Adrenal gland (tissue), 5 donors: ENCODE results near the gene TARDBP.

ENCODE experiments used
- POLR2A ChIP-seq, 2 donors: fragments of 450-650 bp; IDR thresholded peaks; one replicate each; pipeline ENCODE4 v1.6.1; 2017; ENCODE audit warnings: antibody characterized with exemption in 2 of 2, mild to moderate bottlenecking in 2 of 2, moderate library complexity in 1 of 2
- TF ChIP-seq, protein P1 (sequence below), 6 experiments: fragments of 450-650 bp in 4 of 6; fragments of 200-600 bp in 2 of 6; sonication (generic) in 1 of 6; IDR thresholded peaks; 1 replicate in 5 of 6; 2 replicates in 1 of 6; pipeline versions ENCODE4 v1.5.1 to v1.8.0; 2016 to 2021; ENCODE audit warnings: antibody characterized with exemption in 6 of 6, mild to moderate bottlenecking in 2 of 6, moderate library complexity in 1 of 6
- donor health status: DM: no; HTN: no; CAD: no.

DNA sequence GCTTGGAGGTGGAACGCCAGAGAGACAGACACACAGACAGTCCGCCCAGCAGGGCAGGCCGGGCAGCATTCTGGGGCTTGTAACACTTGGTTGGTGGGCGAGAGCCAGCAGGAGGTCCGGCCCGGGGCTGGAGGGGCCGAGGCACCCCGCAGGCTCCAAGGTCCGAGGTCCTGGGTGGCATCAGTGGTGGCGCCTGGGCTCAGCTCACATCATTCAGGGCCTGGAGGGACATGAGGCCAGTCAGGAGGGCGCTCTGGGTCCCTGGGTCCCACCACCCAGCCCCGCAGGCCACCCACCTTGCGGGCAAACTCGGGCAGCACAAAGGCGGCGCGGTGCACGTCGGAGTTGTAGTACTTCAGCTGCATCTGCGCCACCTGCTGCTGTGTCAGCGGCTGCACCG, 42.2 kb downstream of the TARDBP start:
- TF ChIP-seq, protein P1, sequence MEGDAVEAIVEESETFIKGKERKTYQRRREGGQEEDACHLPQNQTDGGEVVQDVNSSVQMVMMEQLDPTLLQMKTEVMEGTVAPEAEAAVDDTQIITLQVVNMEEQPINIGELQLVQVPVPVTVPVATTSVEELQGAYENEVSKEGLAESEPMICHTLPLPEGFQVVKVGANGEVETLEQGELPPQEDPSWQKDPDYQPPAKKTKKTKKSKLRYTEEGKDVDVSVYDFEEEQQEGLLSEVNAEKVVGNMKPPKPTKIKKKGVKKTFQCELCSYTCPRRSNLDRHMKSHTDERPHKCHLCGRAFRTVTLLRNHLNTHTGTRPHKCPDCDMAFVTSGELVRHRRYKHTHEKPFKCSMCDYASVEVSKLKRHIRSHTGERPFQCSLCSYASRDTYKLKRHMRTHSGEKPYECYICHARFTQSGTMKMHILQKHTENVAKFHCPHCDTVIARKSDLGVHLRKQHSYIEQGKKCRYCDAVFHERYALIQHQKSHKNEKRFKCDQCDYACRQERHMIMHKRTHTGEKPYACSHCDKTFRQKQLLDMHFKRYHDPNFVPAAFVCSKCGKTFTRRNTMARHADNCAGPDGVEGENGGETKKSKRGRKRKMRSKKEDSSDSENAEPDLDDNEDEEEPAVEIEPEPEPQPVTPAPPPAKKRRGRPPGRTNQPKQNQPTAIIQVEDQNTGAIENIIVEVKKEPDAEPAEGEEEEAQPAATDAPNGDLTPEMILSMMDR (IDR thresholded peaks at IDR 0.05) = no peak
- no peak for TF ChIP-seq POLR2A (IDR thresholded peaks at IDR 0.05)
